Mesenchymal stem cell (in vitro differentiated cells and primary cell): ENCODE measurements around the gene XPA.

Experiments
- DNase-seq: peaks from one replicate; pipeline ENCODE4 v3.0.0-alpha.2; 2013
- H2AFZ ChIP-seq: one replicate; pipeline ENCODE4 v1.6.1; 2013; ENCODE audit warnings: low read depth, mild to moderate bottlenecking, control low read depth, inconsistent platforms, low read length, moderate library complexity
- H2AK5ac ChIP-seq: 2 replicates; pipeline ENCODE4 v1.6.1; 2013; ENCODE audit warnings: low read length, moderate library complexity, mild to moderate bottlenecking, inconsistent platforms; ENCODE audit not compliant: severe bottlenecking
- H2BK120ac ChIP-seq: one replicate; pipeline ENCODE4 v1.6.1; 2013; ENCODE audit warnings: low read depth, mild to moderate bottlenecking, inconsistent platforms, low read length, moderate library complexity
- H2BK12ac ChIP-seq, 2 experiments: one replicate each; pipeline ENCODE4 v1.6.1; 2013; ENCODE audit warnings: inconsistent platforms in 2 of 2, low read length in 2 of 2, mild to moderate bottlenecking in 2 of 2, moderate library complexity in 2 of 2, control low read depth in 1 of 2
- H2BK15ac ChIP-seq: one replicate; pipeline ENCODE4 v1.6.1; 2013; ENCODE audit warnings: mild to moderate bottlenecking, low read depth, inconsistent platforms; ENCODE audit not compliant: poor library complexity, severe bottlenecking
- H2BK5ac ChIP-seq: 2 replicates; pipeline ENCODE4 v1.6.1; 2013; ENCODE audit warnings: low read depth, mild to moderate bottlenecking, low read length, control low read depth, inconsistent platforms; ENCODE audit not compliant: poor library complexity, severe bottlenecking
- H3K14ac ChIP-seq, 2 experiments: one replicate each; pipeline ENCODE4 v1.6.1; 2013; ENCODE audit warnings: inconsistent platforms in 2 of 2, low read length in 2 of 2, control low read depth in 1 of 2, mild to moderate bottlenecking in 1 of 2, moderate library complexity in 1 of 2
- H3K18ac ChIP-seq, 2 experiments: one replicate each; pipeline ENCODE4 v1.6.1; 2013; ENCODE audit warnings: inconsistent platforms in 2 of 2, low read length in 2 of 2, control low read depth in 1 of 2, low read depth in 1 of 2, mild to moderate bottlenecking in 1 of 2
- H3K23ac ChIP-seq, 2 experiments: one replicate each; pipeline ENCODE4 v1.6.1; 2013; ENCODE audit warnings: inconsistent platforms in 2 of 2, low read length in 2 of 2, mild to moderate bottlenecking in 2 of 2, moderate library complexity in 2 of 2, control low read depth in 1 of 2
- H3K27ac ChIP-seq: 2 replicates; pipeline ENCODE4 v1.5.1; 2013; ENCODE audit warnings: mild to moderate bottlenecking, moderate library complexity, low read length, control low read depth, inconsistent platforms; ENCODE audit not compliant: poor library complexity, severe bottlenecking
- H3K27me3 ChIP-seq, 2 experiments: 2 replicates each; pipeline versions ENCODE4 v1.6.1 to v1.7.0; 2013; ENCODE audit warnings: low read length in 2 of 2, mild to moderate bottlenecking in 2 of 2, moderate library complexity in 2 of 2, control low read depth in 1 of 2, inconsistent platforms in 1 of 2; ENCODE audit not compliant: control insufficient read depth in 1 of 2, insufficient read depth in 1 of 2
- H3K36me3 ChIP-seq, 2 experiments: 2 replicates each; pipeline versions ENCODE4 v1.6.1 to v1.7.0; 2013; ENCODE audit warnings: low read length in 2 of 2, control low read depth in 1 of 2, inconsistent platforms in 1 of 2, low read depth in 1 of 2, mild to moderate bottlenecking in 1 of 2; ENCODE audit not compliant: insufficient read depth in 2 of 2, control insufficient read depth in 1 of 2
- H3K4ac ChIP-seq, 2 experiments: one replicate each; pipeline ENCODE4 v1.6.1; 2013; ENCODE audit warnings: inconsistent platforms in 2 of 2, low read length in 2 of 2, mild to moderate bottlenecking in 2 of 2, moderate library complexity in 2 of 2, control low read depth in 1 of 2, low read depth in 1 of 2
- H3K4me1 ChIP-seq: 2 replicates; pipeline ENCODE4 v1.6.1; 2013; ENCODE audit warnings: low read depth, low read length, control low read depth; ENCODE audit not compliant: control insufficient read depth, insufficient read depth
- H3K4me2 ChIP-seq: 2 replicates; pipeline ENCODE4 v1.6.1; 2013; ENCODE audit warnings: low read length, mild to moderate bottlenecking, inconsistent platforms; ENCODE audit not compliant: poor library complexity, severe bottlenecking
- H3K4me3 ChIP-seq, 2 experiments: 2 replicates each; pipeline versions ENCODE4 v1.5.1 to v1.7.0; 2013; ENCODE audit warnings: low read length in 2 of 2, mild to moderate bottlenecking in 2 of 2, control low read depth in 1 of 2, low read depth in 1 of 2; ENCODE audit not compliant: insufficient read depth in 1 of 2
- H3K79me1 ChIP-seq: replicated peaks from 2 replicates; pipeline ENCODE4 v1.6.1; 2013; ENCODE audit warnings: mild to moderate bottlenecking, control low read depth, low read length, inconsistent platforms; ENCODE audit not compliant: poor library complexity, severe bottlenecking
- H3K9ac ChIP-seq: 2 replicates; pipeline ENCODE4 v1.7.0; 2013; ENCODE audit warnings: mild to moderate bottlenecking, low read length, moderate library complexity
- H3K9me3 ChIP-seq: 2 replicates; pipeline ENCODE4 v1.7.0; 2013; ENCODE audit warnings: mild to moderate bottlenecking, low read length; ENCODE audit not compliant: control insufficient read depth
- H4K8ac ChIP-seq: one replicate; pipeline ENCODE4 v1.6.1; 2013; ENCODE audit warnings: inconsistent platforms, mild to moderate bottlenecking, low read length, moderate library complexity
- H4K91ac ChIP-seq: one replicate; pipeline ENCODE4 v1.6.1; 2013; ENCODE audit warnings: mild to moderate bottlenecking, low read length, inconsistent platforms
- WGBS: methylation state at CpG from one replicate; pipeline ENCODE4 v1.1.7; 2013; ENCODE audit warnings: mixed read lengths; 5-methylcytosine and 5-hydroxymethylcytosine counted together

The XPA gene

GRCh38 chr9:97698865-97699264, 1.7 kb upstream of the XPA start:
- Histone ChIP-seq H3K36me3 (no peaks in the 10 kb centered on the region), H4K91ac (no peak overlapping the region), H3K27me3 (no peaks in the 10 kb centered on the region), H3K4me2 (no peak overlapping the region), H3K27ac (no peak overlapping the region), H4K8ac (no peak overlapping the region), H3K18ac (no peak overlapping the region), H2AFZ (no peak overlapping the region), H2BK120ac (no peak overlapping the region), H3K9ac (no peak overlapping the region), H3K9me3 (no peaks in the 10 kb centered on the region), H3K4ac (no peak overlapping the region), H2BK12ac (no peak overlapping the region), H2BK5ac (no peak overlapping the region), H3K23ac (no peak overlapping the region), H2AK5ac (no peak overlapping the region), H3K79me1 (peaks cover 9% of the 10 kb centered on the region), H3K4me3 (no peak overlapping the region), H3K14ac (no peak overlapping the region), H3K4me1 (peaks cover 5% of the 10 kb centered on the region), H2BK15ac (no peak overlapping the region)
- WGBS = 96% methylated on average over 14 of the region's 14 CpGs
- no peak for DNase-seq

GRCh38 chr9:97697837-97698236, 697 bp upstream of the XPA start:
- Histone ChIP-seq H3K18ac (no peak overlapping the region), H4K8ac (no peak overlapping the region), H3K9ac (peak overlapping the region; percentile 91), H3K4me3 (peak overlapping the region in 1 of 2 experiments; percentile 90), H3K27me3 (no peaks in the 10 kb centered on the region), H3K23ac (no peak overlapping the region), H2BK120ac (no peak overlapping the region), H3K27ac (no peak overlapping the region), H3K14ac (no peak overlapping the region), H4K91ac (no peak overlapping the region), H3K36me3 (peaks cover 0 to 5% of the 10 kb centered on the region in 2 experiments), H3K4ac (no peak overlapping the region), H2BK5ac (peak overlapping the region; percentile 37), H3K79me1 (peaks cover 9% of the 10 kb centered on the region), H3K4me1 (peaks cover 5% of the 10 kb centered on the region), H3K4me2 (peak overlapping the region; percentile 54), H3K9me3 (no peaks in the 10 kb centered on the region), H2BK15ac (no peak overlapping the region), H2AFZ (no peak overlapping the region), H2BK12ac (peak overlapping the region in 1 of 2 experiments; percentile 63), H2AK5ac (peak overlapping the region; percentile 32)
- WGBS = 91% methylated on average over 1 of the region's 1 CpG
- no peak for DNase-seq

GRCh38 chr9:97695995-97696802, 941 bp downstream of the XPA start:
- peak overlapping the region; percentile 91 for H3K9ac ChIP-seq
- H3K4me3 ChIP-seq = peak overlapping the region; percentile 90 to 97
- H3K36me3 ChIP-seq = peaks cover 8 to 17% of the 10 kb centered on the region in 2 experiments
- peak overlapping the region in 1 of 2 experiments; percentile 99 for H3K14ac ChIP-seq
- H2AK5ac ChIP-seq = no peak overlapping the region
- H2BK5ac ChIP-seq = no peak overlapping the region
- peak overlapping the region in 1 of 2 experiments; percentile 100 for H3K23ac ChIP-seq
- peak overlapping the region; percentile 78 for H3K27ac ChIP-seq
- H3K79me1 ChIP-seq = peaks cover 10% of the 10 kb centered on the region
- H3K18ac ChIP-seq = peak overlapping the region; percentile 91 to 99
- no peaks in the 10 kb centered on the region for H3K27me3 ChIP-seq
- peak overlapping the region; percentile 77 for H3K4me2 ChIP-seq
- no peaks in the 10 kb centered on the region for H3K9me3 ChIP-seq
- no peak for DNase-seq
- no peak overlapping the region for H2BK120ac ChIP-seq
- peak overlapping the region in 1 of 2 experiments; percentile 92 for H3K4ac ChIP-seq
- no peak overlapping the region for H2BK15ac ChIP-seq
- H2BK12ac ChIP-seq = no peak overlapping the region
- peaks cover 5% of the 10 kb centered on the region for H3K4me1 ChIP-seq
- WGBS = 31% methylated on average over 8 of the region's 9 CpGs
- H2AFZ ChIP-seq = peak overlapping the region; percentile 94
- peak overlapping the region; percentile 88 for H4K91ac ChIP-seq
- H4K8ac ChIP-seq = no peak overlapping the region

- Histone ChIP-seq H2BK15ac (no peak overlapping the region), H3K4ac (no peak overlapping the region), H3K9ac (peak overlapping the region; percentile 91), H3K18ac (no peak overlapping the region), H2BK5ac (no peak overlapping the region), H2AK5ac (no peak overlapping the region), H3K4me2 (peak overlapping the region; percentile 44), H4K91ac (no peak overlapping the region), H2BK12ac (no peak overlapping the region), H2BK120ac (no peak overlapping the region), H3K14ac (no peak overlapping the region), H3K79me1 (peaks cover 17% of the 10 kb centered on the region), H2AFZ (no peak overlapping the region), H4K8ac (no peak overlapping the region), H3K23ac (no peak overlapping the region), H3K36me3 (peaks cover 8 to 23% of the 10 kb centered on the region in 2 experiments), H3K4me1 (peaks cover 5% of the 10 kb centered on the region), H3K9me3 (no peaks in the 10 kb centered on the region), H3K27ac (no peak overlapping the region), H3K27me3 (no peaks in the 10 kb centered on the region), H3K4me3 (peak overlapping the region in 1 of 2 experiments; percentile 90)
- DNase-seq = no peak
- 95% methylated on average over 3 of the region's 3 CpGs for WGBS
These were observed 1.8 kb downstream of the XPA start for GRCh38 chr9:97695390-97695789.
